ENCODE data around the gene FAH. TPM values are rescaled to one million over a fixed set of nuclear protein-coding genes. Genes with fewer than 3 reads are reported as not detected.

The FAH gene
- total RNA-seq, 1 experiment from 2014 or later, result 38.0 TPM

DNA sequence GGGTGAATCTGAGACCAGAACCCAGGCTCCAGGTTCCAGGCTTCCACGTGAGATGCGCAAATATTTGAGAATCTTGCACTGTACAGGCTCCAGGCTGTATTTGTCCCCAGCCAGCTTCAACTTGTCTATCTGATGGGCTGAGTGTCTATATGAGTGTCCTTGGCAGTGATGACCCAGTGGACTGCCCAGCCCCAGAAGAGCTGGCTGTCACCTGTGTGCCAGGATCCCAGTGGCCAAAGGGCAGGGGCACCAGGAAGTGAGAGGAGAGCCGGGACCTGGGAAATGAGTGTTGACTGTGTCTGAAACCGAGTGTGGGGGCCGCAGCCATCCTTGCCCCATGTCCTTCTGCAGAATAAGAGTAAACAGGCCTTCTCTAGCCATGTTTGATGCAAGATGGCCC is 10.4 kb downstream of the FAH start:
- ChIA-PET CTCF (interaction anchor here (0.8 kb wide), 1 partner anchor 12 kb away, joined by 3 read pairs; no protein-coding TSS in a partner anchor), POLR2A (no interaction called here)
- no peak overlapping the region for H3K4me3 ChIP-seq (ENCODE audit: low read depth in 2 of 2, low read length in 2 of 2)
- in situ Hi-C loops (cut with HindIII; ENCODE audit: low pct_unique_long_range_greater_than_20kb, low sequenced_read_pairs) (no loop called here), intact Hi-C loops (cut with micrococcal nuclease; ENCODE audit: unreplicated experiment) (no loop called here)
- DNase-seq (ENCODE audit: low read depth, low spot score) (no peak), ATAC-seq (no peak)
- no TSS peak for BruUV-seq (replicated peaks)
- no peaks in the 10 kb centered on the region for H3K4me1 ChIP-seq (ENCODE audit: control insufficient read depth, insufficient read depth, low read length)
- H3K9me3 ChIP-seq (ENCODE audit: control insufficient read depth, insufficient read depth, low read depth, low read length), result no peaks in the 10 kb centered on the region
- no peaks in the 10 kb centered on the region for H3K36me3 ChIP-seq (ENCODE audit: control insufficient read depth, insufficient read depth, low read length)
- TF ChIP-seq SIN3A (IDR thresholded peaks at IDR 0.05; ENCODE audit: borderline replicate concordance, insufficient read depth, low read depth, low read length) (no peak), POLR2AphosphoS5 (IDR thresholded peaks at IDR 0.05; ENCODE audit: low read depth, low read length) (no peak), TCF7L2 (IDR thresholded peaks at IDR 0.05; ENCODE audit: low read depth, low read length) (no peak)
- TF ChIP-seq, protein P1, sequence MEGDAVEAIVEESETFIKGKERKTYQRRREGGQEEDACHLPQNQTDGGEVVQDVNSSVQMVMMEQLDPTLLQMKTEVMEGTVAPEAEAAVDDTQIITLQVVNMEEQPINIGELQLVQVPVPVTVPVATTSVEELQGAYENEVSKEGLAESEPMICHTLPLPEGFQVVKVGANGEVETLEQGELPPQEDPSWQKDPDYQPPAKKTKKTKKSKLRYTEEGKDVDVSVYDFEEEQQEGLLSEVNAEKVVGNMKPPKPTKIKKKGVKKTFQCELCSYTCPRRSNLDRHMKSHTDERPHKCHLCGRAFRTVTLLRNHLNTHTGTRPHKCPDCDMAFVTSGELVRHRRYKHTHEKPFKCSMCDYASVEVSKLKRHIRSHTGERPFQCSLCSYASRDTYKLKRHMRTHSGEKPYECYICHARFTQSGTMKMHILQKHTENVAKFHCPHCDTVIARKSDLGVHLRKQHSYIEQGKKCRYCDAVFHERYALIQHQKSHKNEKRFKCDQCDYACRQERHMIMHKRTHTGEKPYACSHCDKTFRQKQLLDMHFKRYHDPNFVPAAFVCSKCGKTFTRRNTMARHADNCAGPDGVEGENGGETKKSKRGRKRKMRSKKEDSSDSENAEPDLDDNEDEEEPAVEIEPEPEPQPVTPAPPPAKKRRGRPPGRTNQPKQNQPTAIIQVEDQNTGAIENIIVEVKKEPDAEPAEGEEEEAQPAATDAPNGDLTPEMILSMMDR (IDR thresholded peaks at IDR 0.05), result no peak
- TF ChIP-seq, protein P2, sequence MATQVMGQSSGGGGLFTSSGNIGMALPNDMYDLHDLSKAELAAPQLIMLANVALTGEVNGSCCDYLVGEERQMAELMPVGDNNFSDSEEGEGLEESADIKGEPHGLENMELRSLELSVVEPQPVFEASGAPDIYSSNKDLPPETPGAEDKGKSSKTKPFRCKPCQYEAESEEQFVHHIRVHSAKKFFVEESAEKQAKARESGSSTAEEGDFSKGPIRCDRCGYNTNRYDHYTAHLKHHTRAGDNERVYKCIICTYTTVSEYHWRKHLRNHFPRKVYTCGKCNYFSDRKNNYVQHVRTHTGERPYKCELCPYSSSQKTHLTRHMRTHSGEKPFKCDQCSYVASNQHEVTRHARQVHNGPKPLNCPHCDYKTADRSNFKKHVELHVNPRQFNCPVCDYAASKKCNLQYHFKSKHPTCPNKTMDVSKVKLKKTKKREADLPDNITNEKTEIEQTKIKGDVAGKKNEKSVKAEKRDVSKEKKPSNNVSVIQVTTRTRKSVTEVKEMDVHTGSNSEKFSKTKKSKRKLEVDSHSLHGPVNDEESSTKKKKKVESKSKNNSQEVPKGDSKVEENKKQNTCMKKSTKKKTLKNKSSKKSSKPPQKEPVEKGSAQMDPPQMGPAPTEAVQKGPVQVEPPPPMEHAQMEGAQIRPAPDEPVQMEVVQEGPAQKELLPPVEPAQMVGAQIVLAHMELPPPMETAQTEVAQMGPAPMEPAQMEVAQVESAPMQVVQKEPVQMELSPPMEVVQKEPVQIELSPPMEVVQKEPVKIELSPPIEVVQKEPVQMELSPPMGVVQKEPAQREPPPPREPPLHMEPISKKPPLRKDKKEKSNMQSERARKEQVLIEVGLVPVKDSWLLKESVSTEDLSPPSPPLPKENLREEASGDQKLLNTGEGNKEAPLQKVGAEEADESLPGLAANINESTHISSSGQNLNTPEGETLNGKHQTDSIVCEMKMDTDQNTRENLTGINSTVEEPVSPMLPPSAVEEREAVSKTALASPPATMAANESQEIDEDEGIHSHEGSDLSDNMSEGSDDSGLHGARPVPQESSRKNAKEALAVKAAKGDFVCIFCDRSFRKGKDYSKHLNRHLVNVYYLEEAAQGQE (IDR thresholded peaks at IDR 0.05; ENCODE audit: insufficient read depth in 1 of 2, low read depth in 2 of 2, low read length in 1 of 2), result no peak
- H3K27ac ChIP-seq (ENCODE audit: low read length), result no peak overlapping the region
- no peaks in the 10 kb centered on the region for H3K27me3 ChIP-seq (ENCODE audit: control insufficient read depth, insufficient read depth, low read length)

DNA sequence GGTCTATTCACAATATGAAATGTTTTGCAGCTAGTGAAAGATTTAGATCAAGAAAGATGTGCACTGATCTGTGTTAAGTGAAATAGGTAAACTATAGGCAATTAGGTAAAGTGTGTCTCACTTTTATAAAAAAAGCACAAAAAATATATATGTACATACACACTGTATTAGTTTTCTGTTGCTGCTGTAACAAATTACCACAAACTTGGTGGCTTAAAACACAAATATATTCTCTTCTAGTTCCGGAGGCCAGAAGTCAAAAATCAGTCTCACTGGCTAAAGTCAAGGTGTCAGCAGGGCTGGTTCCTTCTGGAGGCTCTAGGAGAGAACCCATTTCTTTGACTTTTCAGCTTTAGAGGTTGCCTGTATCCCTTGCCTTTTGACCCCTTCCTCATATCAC is 11.1 kb downstream of the FAH start:
- in situ Hi-C loops (cut with HindIII; ENCODE audit: low pct_unique_long_range_greater_than_20kb, low sequenced_read_pairs), result no loop called here
- TF ChIP-seq POLR2AphosphoS5 (IDR thresholded peaks at IDR 0.05; ENCODE audit: low read depth, low read length), result no peak
- TF ChIP-seq SIN3A (IDR thresholded peaks at IDR 0.05; ENCODE audit: borderline replicate concordance, insufficient read depth, low read depth, low read length), result no peak
- TF ChIP-seq, protein P1 (IDR thresholded peaks at IDR 0.05), result no peak

More for the DNA sequence above, 11.1 kb downstream of the FAH start:
- POLR2A ChIA-PET, result no interaction called here
- DNase-seq (ENCODE audit: low read depth, low spot score), result no peak
- ATAC-seq, result no peak
- Histone ChIP-seq H3K27me3 (ENCODE audit: control insufficient read depth, insufficient read depth, low read length) (no peaks in the 10 kb centered on the region), H3K4me1 (ENCODE audit: control insufficient read depth, insufficient read depth, low read length) (no peaks in the 10 kb centered on the region), H3K27ac (ENCODE audit: low read length) (no peak overlapping the region), H3K9me3 (ENCODE audit: control insufficient read depth, insufficient read depth, low read depth, low read length) (no peaks in the 10 kb centered on the region), H3K4me3 (ENCODE audit: low read depth in 2 of 2, low read length in 2 of 2) (no peak overlapping the region), H3K36me3 (ENCODE audit: control insufficient read depth, insufficient read depth, low read length) (no peaks in the 10 kb centered on the region)
- CTCF ChIA-PET, result no interaction called here
- BruUV-seq (replicated peaks), result no TSS peak
- intact Hi-C loops (cut with micrococcal nuclease; ENCODE audit: unreplicated experiment), result no loop called here
